Upper lobe of right lung (tissue), 1 donor: ENCODE results near the gene C16orf54. TPM values are rescaled to one million over a fixed set of nuclear protein-coding genes. Genes with fewer than 3 reads are reported as not detected.
A peak's percentile ranks its signal among the peaks of the same experiment; 100 is the strongest.

Source experiments
- ATAC-seq: fragments of 200-7000 bp; cut with Tn5 transposase; one replicate; pipeline ENCODE4 v1.9.1; 2020; ENCODE audit warnings: mild to moderate bottlenecking, moderate library complexity
- DNase-seq: peaks from one replicate; pipeline ENCODE4 v3.0.0-alpha.2; 2020
- H3K27ac ChIP-seq: fragments of 200-600 bp; one replicate; pipeline ENCODE4 v1.8.0; 2022
- H3K27me3 ChIP-seq: fragments of 200-600 bp; one replicate; pipeline ENCODE4 v1.8.0; 2022; ENCODE audit warnings: mild to moderate bottlenecking
- H3K36me3 ChIP-seq: fragments of 200-600 bp; one replicate; pipeline ENCODE4 v1.8.0; 2022
- H3K4me1 ChIP-seq: fragments of 200-600 bp; one replicate; pipeline ENCODE4 v1.8.0; 2022
- H3K4me3 ChIP-seq: fragments of 200-600 bp; one replicate; pipeline ENCODE4 v1.8.0; 2022; ENCODE audit warnings: mild to moderate bottlenecking
- H3K9me3 ChIP-seq: fragments of 200-600 bp; one replicate; pipeline ENCODE4 v1.8.0; 2022
- intact Hi-C: fragments of 100-400 bp; cut with DNase I; formaldehyde crosslinking; loops from one replicate; pipeline ENCODE4 v1.11.0; 2022
- total RNA-seq: library from RNA; stranded (reverse); fragmentation: NEBNext Ultra II Directional; extraction: Animal tissue kit (Norgen Biotek cat#: 25700); gene quantifications from one replicate; pipeline ENCODE4 v1.2.1, GENCODE V29; 2021
- TF ChIP-seq, protein P1 (sequence below): fragments of 200-600 bp; IDR thresholded peaks from one replicate; pipeline ENCODE4 v1.8.0; 2022; ENCODE audit warnings: antibody characterized with exemption
- donor health status: DM: no; HTN: yes; CAD: no; lungs with severe emphysema.

C16orf54 gene
- total RNA-seq, 1 donor from 2014 or later: 7.3 TPM

DNA sequence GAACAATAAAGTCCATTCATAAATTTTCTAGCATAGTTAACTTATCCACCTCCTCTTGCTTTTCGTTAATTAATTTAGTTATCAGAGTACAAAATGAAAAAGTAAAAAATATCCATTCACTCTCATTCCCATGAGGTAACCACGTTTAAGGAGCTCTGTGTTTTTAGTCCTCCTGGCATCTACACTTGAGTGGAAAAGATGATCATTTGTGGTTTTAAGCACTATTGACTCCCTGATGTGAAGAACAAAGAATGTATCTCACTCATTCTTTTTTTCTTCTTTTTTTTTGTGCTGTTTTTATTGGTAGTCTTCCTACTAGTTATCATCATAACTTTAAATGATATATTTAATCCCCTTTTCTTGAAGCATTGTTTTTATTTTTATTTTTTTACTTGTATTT lies 40.8 kb downstream of the C16orf54 start:
- H3K36me3 ChIP-seq: no peaks in the 10 kb centered on the region
- intact Hi-C loops: no loop called here
- no peaks in the 10 kb centered on the region for H3K4me1 ChIP-seq
- DNase-seq (no peak), ATAC-seq (no peak)
- H3K27me3 ChIP-seq: no peaks in the 10 kb centered on the region
- no peak overlapping the region for H3K27ac ChIP-seq
- H3K9me3 ChIP-seq: no peaks in the 10 kb centered on the region
- H3K4me3 ChIP-seq: no peak overlapping the region
- TF ChIP-seq, protein P1, sequence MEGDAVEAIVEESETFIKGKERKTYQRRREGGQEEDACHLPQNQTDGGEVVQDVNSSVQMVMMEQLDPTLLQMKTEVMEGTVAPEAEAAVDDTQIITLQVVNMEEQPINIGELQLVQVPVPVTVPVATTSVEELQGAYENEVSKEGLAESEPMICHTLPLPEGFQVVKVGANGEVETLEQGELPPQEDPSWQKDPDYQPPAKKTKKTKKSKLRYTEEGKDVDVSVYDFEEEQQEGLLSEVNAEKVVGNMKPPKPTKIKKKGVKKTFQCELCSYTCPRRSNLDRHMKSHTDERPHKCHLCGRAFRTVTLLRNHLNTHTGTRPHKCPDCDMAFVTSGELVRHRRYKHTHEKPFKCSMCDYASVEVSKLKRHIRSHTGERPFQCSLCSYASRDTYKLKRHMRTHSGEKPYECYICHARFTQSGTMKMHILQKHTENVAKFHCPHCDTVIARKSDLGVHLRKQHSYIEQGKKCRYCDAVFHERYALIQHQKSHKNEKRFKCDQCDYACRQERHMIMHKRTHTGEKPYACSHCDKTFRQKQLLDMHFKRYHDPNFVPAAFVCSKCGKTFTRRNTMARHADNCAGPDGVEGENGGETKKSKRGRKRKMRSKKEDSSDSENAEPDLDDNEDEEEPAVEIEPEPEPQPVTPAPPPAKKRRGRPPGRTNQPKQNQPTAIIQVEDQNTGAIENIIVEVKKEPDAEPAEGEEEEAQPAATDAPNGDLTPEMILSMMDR: no peak

DNA sequence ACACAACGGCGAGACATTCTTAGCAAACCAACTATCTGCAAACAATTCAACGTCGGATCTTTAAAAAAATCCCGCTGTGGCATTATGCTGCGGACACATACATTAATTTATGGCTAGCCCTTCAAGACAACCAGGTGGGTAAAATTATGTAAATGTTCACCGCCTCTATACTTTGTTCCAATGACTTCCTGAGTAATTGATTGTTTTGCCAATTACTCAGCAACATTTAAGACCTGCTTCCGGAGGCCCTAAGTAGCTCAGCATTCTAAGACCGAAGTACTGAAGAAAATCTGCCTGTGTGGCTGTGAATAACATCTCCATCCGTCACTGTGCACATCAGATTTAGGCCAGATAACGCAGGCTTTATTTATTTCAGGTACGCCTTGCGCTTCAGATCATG lies 43.5 kb downstream of the C16orf54 start:
- no peaks in the 10 kb centered on the region for H3K36me3 ChIP-seq
- DNase-seq (no peak), ATAC-seq (no peak)
- TF ChIP-seq, protein P1: no peak
- H3K27me3 ChIP-seq: no peaks in the 10 kb centered on the region
- no peak overlapping the region for H3K4me3 ChIP-seq
- no peaks in the 10 kb centered on the region for H3K9me3 ChIP-seq
- intact Hi-C loops: no loop called here
- H3K4me1 ChIP-seq: no peaks in the 10 kb centered on the region
- H3K27ac ChIP-seq: peak overlapping the region; percentile 47

DNA sequence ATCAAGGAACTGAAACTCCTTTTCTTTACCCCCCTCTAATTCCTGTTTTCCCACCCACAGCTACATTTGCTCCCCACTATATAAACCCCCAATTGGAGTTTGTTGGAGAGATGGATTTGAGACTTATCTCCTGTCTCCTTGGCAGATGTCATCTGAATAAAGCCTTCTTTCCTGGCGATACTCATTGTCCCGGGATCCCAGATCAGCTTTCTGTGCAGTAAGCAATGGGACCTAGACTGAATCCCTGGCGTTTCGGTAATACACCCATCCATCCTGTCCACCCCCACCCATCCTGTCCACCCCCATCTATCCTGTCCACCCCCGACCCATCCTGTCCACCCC lies 44.6 kb downstream of the C16orf54 start:
- Histone ChIP-seq H3K27ac (no peak overlapping the region), H3K4me1 (no peaks in the 10 kb centered on the region), H3K9me3 (no peaks in the 10 kb centered on the region), H3K4me3 (no peak overlapping the region), H3K36me3 (no peaks in the 10 kb centered on the region), H3K27me3 (no peaks in the 10 kb centered on the region)
- intact Hi-C loops: no loop called here
- DNase-seq: peak; percentile 13
- no peak for ATAC-seq
- TF ChIP-seq, protein P1: no peak

DNA sequence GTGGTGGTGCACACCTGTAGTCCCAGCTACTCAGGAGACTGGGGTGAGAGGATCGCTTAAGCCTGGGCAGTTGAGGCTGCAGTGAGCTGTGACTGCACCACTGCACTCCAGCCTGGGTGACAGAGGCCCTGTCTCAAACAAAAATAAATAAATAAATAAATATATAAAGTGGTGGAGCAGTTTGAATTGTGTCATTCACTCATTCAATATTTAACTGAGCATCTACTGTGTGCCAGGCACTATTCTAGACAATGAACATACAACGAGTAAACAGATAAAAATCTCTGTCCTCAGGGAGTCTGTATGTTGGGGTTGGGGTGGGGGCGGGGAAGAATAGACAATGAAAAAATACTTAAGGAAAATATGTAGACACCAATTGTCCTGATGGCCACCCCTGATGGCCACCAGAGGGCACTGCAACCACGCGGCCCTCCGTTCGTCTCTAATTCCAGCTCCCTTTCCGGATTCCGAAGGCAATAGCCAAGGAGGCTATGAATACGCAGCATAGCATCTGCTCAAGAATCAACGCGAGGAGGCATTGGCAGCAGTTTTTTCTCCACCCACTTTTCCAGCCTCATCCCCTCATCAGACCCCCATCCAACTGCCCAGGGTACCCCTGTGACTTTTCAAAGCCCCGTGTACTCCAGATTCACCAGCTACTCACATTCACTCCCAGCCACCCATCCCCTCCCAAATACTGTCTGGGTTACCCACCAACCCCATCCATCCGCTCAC lies 45.4 kb downstream of the C16orf54 start:
- H3K9me3 ChIP-seq: no peaks in the 10 kb centered on the region
- ATAC-seq (peak; percentile 97), DNase-seq (peak; percentile 85)
- H3K27ac ChIP-seq: no peak overlapping the region
- TF ChIP-seq, protein P1: peak; percentile 93
- no peak overlapping the region for H3K4me3 ChIP-seq
- no peaks in the 10 kb centered on the region for H3K27me3 ChIP-seq
- no peaks in the 10 kb centered on the region for H3K4me1 ChIP-seq
- no peaks in the 10 kb centered on the region for H3K36me3 ChIP-seq
- intact Hi-C loops: no loop called here

DNA sequence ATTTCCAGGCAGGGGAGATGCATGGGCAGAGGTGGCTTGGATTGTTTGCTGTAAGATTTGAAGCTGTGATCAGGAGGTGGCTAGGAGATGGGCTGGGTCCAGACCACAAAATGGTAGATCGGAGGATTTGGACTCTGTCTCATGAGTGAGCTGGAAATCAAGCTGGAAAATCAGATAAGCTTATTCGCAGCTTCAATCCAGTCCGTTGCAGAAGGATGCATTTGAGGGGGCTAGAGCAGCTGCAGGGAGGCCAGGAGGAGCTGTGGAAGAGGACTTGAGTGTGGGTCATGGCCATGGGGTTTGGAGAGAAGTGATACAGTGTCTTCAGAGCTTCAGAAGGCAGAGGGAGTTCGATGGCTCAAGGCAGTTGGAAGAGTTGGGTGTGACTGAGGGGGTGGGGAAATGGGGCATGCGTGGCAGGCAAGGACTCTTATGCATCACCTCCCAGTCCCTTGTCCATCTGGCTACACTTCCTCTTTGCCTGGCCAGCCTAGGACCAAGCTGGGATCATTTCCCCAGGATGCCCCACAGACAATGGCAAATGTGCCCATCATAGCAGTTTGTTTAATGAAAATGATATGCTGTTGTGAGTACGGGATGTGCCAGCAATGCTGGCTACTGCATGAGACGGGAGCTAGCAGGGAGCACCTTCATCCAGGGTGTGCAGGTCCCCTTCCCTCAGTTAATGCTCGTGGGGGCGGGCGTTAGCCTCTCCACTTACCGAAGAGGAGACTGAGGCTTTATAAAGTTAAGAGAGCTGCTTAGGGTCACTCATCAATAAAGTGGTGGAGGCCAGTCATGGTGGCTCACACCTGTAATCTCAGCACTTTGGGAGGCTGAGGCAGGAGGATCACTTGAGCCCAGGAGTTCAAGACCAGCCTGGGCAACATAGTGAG lies 46.2 kb downstream of the C16orf54 start:
- H3K4me1 ChIP-seq: no peaks in the 10 kb centered on the region
- ATAC-seq (no peak), DNase-seq (peak; percentile 42)
- no peaks in the 10 kb centered on the region for H3K36me3 ChIP-seq
- no peaks in the 10 kb centered on the region for H3K9me3 ChIP-seq
- no peak overlapping the region for H3K27ac ChIP-seq
- intact Hi-C loops: loop anchor here (10.0 kb wide), 1 partner anchor 315 kb away; the partner anchor contains the start of gene DOC2A
- no peaks in the 10 kb centered on the region for H3K27me3 ChIP-seq
- TF ChIP-seq, protein P1: no peak
- H3K4me3 ChIP-seq: no peak overlapping the region
